Measurements from ENCODE around the gene PTPRN2. TPM values are rescaled to one million over a fixed set of nuclear protein-coding genes. Genes with fewer than 3 reads are reported as not detected.
"Not testable (repeated sequence)": the region's sequence is repeated elsewhere in the genome, so short reads cannot be mapped to it uniquely, and the experiment has no call there.

Gene PTPRN2
- total RNA-seq, 3 donors from 2014 or later = 0.43 to 0.66 (median 0.63) TPM

- no peak overlapping the region for H3K4me3 Mint-ChIP-seq
- no peaks in the 10 kb centered on the region for H3K9me3 Mint-ChIP-seq
- DNase-seq (no peak), ATAC-seq (no peak)
- no peaks in the 10 kb centered on the region for H3K27me3 Mint-ChIP-seq (ENCODE audit: low read depth)
- no peaks in the 10 kb centered on the region for H3K4me1 Mint-ChIP-seq (ENCODE audit: low read depth)
- no peaks in the 10 kb centered on the region for H3K36me3 Mint-ChIP-seq (ENCODE audit: insufficient read depth)
These were observed 530.2 kb downstream of the PTPRN2 start for GRCh38 chr7:158057446-158057845.

DNA sequence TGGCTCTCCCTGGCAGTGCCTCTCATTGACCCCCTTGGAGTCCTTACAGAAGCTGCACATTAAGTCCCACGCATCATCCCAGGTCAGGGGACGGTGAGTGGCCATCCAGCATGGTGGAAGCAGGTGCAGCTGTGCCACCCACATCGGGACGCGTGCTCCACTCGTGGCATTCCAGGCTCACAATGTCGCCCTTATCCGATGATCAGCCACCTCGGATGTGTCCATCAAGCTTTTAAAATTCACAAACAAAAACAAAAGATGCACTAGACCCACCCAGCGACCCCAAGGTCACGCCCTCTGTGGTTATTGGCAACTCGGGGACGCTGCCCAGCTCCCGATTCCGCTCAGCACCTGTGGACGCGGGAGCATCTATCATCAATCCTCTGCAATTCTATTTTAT lies 530.9 kb downstream of the PTPRN2 start:
- Mint-ChIP-seq H3K4me1 (ENCODE audit: low read depth) (no peaks in the 10 kb centered on the region), H3K27me3 (ENCODE audit: low read depth) (no peaks in the 10 kb centered on the region), H3K9me3 (no peaks in the 10 kb centered on the region), H3K36me3 (ENCODE audit: insufficient read depth) (no peaks in the 10 kb centered on the region), H3K4me3 (no peak overlapping the region)
- DNase-seq (no peak), ATAC-seq (no peak)

DNA sequence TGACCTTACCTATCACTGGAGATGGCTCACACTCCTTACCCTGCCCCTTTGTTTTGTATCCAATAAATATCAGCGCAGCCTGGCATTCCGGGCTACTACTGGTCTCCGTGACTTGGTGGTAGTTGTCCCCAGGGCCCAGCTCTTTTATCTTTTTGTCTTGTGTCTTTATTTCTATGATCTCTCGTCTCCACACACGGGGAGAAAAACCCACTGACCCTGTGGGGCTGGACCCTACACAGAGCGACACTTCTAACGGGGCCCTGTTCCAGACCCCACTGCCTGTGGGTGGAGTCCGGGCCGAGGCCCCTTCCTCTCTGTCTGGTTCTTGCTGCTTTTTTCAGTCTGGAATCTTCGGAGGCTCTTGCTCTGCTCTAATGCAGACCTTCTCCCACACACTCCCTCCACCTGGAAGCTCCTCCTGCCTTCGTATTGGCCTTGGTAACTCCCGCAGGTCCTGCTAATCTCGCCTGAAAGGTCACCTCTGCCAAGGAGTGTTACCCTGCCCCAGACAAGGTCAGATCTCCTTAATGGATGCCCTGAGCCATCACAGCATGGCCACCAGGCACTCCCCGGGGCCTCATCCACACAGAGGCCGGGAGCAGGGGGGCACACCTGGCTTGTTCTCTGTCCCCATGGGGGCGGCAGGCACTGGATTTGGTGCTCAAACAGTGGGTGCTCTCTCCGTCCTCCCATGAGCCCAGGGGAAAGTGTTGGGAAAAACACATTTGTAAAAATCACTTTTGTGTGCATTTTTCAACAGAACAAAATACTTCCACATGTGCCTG lies 531.7 kb downstream of the PTPRN2 start:
- ATAC-seq = no peak

GRCh38 chr7:158054611-158055010 lies 533.0 kb downstream of the PTPRN2 start:
- Mint-ChIP-seq H3K4me3 (no peak overlapping the region), H3K4me1 (ENCODE audit: low read depth) (no peaks in the 10 kb centered on the region), H3K27me3 (ENCODE audit: low read depth) (no peaks in the 10 kb centered on the region), H3K36me3 (ENCODE audit: insufficient read depth) (no peaks in the 10 kb centered on the region), H3K9me3 (no peaks in the 10 kb centered on the region)
- ATAC-seq (no peak), DNase-seq (no peak)

More for the DNA sequence above, 531.7 kb downstream of the PTPRN2 start:
- no peak overlapping the region for H3K4me3 Mint-ChIP-seq
- H3K27me3 Mint-ChIP-seq (ENCODE audit: low read depth) = no peaks in the 10 kb centered on the region
- H3K9me3 Mint-ChIP-seq = no peaks in the 10 kb centered on the region
- H3K4me1 Mint-ChIP-seq (ENCODE audit: low read depth) = no peaks in the 10 kb centered on the region
- no peak for DNase-seq
- H3K36me3 Mint-ChIP-seq (ENCODE audit: insufficient read depth) = no peaks in the 10 kb centered on the region

DNA sequence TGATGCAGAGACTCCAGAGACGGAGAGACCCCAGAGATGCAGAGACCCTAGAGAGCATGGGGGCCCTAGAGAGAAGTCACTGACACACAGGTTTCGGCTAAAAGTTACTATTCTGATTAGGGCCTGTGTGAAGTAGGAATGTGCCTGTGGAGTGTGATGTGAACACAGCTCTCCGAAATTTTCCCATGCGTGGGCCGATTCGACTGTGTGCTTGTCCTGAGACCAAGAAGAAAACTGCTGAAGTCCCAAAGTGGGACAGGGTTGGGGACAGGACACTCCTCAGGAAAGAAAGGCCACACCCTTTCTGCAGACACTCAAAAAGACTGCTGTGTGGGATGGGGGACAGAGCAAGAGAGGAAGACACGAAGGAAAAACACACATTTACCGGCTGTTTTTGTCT lies 533.5 kb downstream of the PTPRN2 start:
- H3K9me3 Mint-ChIP-seq = no peaks in the 10 kb centered on the region
- no peaks in the 10 kb centered on the region for H3K36me3 Mint-ChIP-seq (ENCODE audit: insufficient read depth)
- H3K27me3 Mint-ChIP-seq (ENCODE audit: low read depth) = no peaks in the 10 kb centered on the region
- DNase-seq (no peak), ATAC-seq (no peak)
- no peaks in the 10 kb centered on the region for H3K4me1 Mint-ChIP-seq (ENCODE audit: low read depth)
- no peak overlapping the region for H3K4me3 Mint-ChIP-seq

DNA sequence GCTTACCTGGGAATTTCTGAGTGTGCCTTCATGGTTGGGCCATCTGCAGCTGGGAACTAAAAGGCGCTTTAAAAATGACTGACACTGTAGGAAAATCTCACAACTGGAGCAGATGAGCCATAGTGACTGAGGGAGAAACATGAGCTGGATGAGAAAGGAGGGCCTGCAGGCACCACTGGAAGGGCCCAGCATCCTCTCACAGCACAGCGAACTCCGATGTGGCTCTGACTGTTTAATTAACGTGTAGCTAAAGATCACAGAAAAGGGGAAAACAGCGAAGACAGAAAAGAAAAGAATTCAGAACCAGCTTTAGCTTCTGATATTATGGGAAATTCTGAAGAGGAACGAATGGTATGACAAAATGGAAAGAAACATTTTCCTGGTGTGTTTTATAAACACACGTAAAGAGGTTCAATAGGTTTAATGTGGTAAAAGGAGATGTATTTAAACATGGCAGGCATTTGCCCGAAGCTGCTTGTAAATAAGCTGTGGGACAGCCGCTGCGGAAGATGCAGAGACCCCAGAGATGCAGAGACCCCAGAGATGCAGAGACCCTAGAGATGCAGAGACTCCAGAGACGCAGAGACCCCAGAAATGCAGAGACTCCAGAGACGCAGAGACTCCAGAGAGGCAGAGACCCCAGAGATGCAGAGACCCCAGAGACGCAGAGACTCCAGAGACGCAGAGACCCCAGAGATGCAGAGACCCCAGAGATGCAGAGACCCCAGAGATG lies 534.3 kb downstream of the PTPRN2 start:
- Mint-ChIP-seq H3K4me1 (ENCODE audit: low read depth) (no peaks in the 10 kb centered on the region), H3K4me3 (no peak overlapping the region), H3K36me3 (ENCODE audit: insufficient read depth) (no peaks in the 10 kb centered on the region), H3K9me3 (no peaks in the 10 kb centered on the region), H3K27me3 (ENCODE audit: low read depth) (no peaks in the 10 kb centered on the region)
- DNase-seq (no peak), ATAC-seq (no peak)

DNA sequence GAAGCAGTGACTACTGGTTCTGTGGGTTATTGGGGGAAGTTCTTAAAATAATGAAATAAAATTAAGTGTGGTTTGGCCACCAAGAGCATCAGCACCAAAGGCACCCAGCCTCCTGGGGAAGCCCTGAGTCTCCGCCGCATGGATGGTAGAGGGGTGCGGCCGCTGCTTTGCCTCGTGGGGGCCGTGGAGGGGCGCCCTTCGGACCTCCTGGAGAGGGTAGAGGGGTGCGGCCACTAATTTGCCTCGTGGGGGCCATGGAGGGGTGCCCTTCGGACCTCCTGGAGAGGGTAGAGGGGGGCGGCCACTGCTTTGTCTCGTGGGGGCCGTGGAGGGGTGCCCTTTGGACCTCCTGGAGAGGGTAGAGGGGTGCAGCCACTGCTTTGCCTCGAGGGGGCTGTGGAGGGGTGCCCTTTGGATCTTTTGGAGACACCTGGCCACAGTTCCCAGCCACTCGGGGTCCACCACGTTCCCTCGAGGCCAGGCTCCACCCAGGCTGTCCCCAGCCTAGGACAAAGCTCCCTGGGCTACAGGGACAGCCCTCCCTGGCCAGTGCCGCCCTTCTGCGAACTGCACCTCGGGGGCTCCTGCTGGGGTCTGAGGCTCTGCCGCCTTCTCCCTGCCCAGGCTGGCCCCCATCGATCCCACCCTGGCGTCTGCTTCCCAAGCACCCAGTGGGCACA lies 535.1 kb downstream of the PTPRN2 start:
- no peak for DNase-seq
- Mint-ChIP-seq H3K36me3 (ENCODE audit: insufficient read depth) (no peaks in the 10 kb centered on the region), H3K4me1 (ENCODE audit: low read depth) (no peaks in the 10 kb centered on the region), H3K27me3 (ENCODE audit: low read depth) (no peaks in the 10 kb centered on the region), H3K9me3 (no peaks in the 10 kb centered on the region), H3K4me3 (no peak overlapping the region)
- ATAC-seq = no peak

GRCh38 chr7:158051776-158052175 lies 535.8 kb downstream of the PTPRN2 start:
- Mint-ChIP-seq H3K9me3 (no peaks in the 10 kb centered on the region), H3K27me3 (ENCODE audit: low read depth) (no peaks in the 10 kb centered on the region), H3K36me3 (ENCODE audit: insufficient read depth) (no peaks in the 10 kb centered on the region), H3K4me1 (ENCODE audit: low read depth) (no peaks in the 10 kb centered on the region), H3K4me3 (no peak overlapping the region)
- no peak for ATAC-seq
- DNase-seq = no peak

DNA sequence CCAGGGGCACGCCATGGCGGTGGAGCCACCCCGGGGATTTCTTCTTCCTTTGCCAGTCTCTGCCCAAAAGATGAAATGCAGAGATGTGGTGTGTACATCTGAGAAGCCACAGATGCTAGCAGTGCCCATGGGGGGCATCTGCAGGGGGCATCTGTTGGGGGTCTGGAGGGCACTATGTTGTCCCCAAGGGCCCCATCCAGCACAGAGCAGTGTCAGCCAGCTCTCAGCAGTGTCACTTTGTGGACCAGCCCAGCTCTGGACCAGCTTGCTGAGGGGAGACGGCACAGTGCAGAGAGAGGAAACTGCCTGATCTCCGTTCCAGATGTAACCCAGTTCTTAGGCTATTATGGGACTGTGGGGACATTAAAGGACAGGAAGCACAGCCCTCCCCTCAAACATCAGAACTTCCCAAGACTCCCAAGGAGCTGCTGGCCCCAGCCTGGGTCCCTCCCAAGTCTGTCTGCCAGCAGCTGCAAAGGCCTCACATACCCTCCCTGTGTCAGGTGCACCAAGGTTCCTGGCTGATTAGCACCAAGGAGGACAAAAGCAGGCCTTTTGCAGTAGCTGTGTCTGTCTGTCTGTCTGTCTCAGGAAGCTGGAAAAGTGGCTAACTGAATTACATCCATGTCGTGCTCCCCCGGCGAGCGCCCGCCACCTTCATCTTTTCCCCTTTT lies 536.5 kb downstream of the PTPRN2 start:
- Mint-ChIP-seq H3K27me3 (ENCODE audit: low read depth) (no peaks in the 10 kb centered on the region), H3K4me1 (ENCODE audit: low read depth) (no peaks in the 10 kb centered on the region), H3K4me3 (no peak overlapping the region), H3K9me3 (no peaks in the 10 kb centered on the region), H3K36me3 (ENCODE audit: insufficient read depth) (no peaks in the 10 kb centered on the region)
- no peak for ATAC-seq
- DNase-seq = no peak

DNA sequence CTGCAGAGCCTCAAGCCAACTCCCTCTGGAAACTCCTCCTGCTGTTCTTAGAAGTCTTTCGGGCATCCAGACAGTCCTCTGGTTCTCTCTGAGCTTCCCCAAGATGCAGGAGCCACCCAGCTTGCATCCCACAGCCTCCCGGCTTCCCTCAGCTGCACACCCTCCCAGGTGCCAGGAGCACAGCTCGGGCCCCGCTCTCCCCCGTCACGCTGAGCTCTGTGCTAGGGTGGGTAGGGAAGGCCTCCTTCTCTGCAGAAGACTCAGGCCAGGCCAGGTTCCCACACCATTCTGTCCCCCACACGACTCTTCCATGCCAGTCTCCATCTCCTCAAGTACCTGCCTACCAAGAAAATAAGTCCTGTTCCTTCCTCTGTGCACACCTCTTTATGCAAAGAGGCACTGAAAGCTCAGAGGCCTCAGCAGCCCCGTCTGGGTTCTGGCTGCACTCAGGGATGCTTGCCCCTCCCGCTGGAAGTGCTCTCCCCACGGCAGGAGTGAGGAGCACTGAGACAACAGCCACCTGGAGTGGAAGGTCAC lies 537.1 kb downstream of the PTPRN2 start:
- Mint-ChIP-seq H3K4me3 (no peak overlapping the region), H3K27me3 (ENCODE audit: low read depth) (no peaks in the 10 kb centered on the region), H3K4me1 (ENCODE audit: low read depth) (no peaks in the 10 kb centered on the region), H3K9me3 (no peaks in the 10 kb centered on the region), H3K36me3 (ENCODE audit: insufficient read depth) (no peaks in the 10 kb centered on the region)
- no peak for ATAC-seq
- no peak for DNase-seq

DNA sequence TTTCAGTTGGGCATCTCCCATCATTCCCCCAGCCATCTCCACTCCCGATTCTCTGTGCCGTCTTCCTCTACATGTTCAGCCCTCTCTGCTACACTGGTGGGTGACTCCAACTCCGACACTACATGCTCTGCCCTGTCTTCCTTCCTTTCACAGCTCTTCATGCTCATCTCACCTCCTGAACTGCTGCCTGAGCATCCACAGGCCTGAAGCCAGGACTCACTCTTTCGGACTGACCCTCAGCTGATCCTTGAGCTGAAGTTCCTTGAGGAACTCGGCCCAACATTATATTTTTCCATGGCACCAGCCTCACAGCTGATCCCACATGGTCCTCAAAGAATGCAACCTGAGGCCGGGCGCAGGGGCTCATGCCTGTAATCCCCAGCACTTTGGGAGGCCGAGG lies 538.4 kb downstream of the PTPRN2 start:
- H3K36me3 Mint-ChIP-seq (ENCODE audit: insufficient read depth) = no peaks in the 10 kb centered on the region
- H3K9me3 Mint-ChIP-seq = no peaks in the 10 kb centered on the region
- no peaks in the 10 kb centered on the region for H3K4me1 Mint-ChIP-seq (ENCODE audit: low read depth)
- DNase-seq = no peak
- no peaks in the 10 kb centered on the region for H3K27me3 Mint-ChIP-seq (ENCODE audit: low read depth)
- no peak overlapping the region for H3K4me3 Mint-ChIP-seq
- ATAC-seq = no peak

- Mint-ChIP-seq H3K4me3 (no peak overlapping the region), H3K36me3 (ENCODE audit: insufficient read depth) (no peaks in the 10 kb centered on the region), H3K27me3 (ENCODE audit: low read depth) (no peaks in the 10 kb centered on the region), H3K9me3 (no peaks in the 10 kb centered on the region), H3K4me1 (ENCODE audit: low read depth) (no peaks in the 10 kb centered on the region)
- no peak for ATAC-seq
- DNase-seq = no peak
These were observed 539.1 kb downstream of the PTPRN2 start for GRCh38 chr7:158048569-158048968.

GRCh38 chr7:158047391-158048059 lies 540.1 kb downstream of the PTPRN2 start:
- Mint-ChIP-seq H3K27me3 (ENCODE audit: low read depth) (no peaks in the 10 kb centered on the region), H3K36me3 (ENCODE audit: insufficient read depth) (no peaks in the 10 kb centered on the region), H3K4me3 (no peak overlapping the region)

DNA sequence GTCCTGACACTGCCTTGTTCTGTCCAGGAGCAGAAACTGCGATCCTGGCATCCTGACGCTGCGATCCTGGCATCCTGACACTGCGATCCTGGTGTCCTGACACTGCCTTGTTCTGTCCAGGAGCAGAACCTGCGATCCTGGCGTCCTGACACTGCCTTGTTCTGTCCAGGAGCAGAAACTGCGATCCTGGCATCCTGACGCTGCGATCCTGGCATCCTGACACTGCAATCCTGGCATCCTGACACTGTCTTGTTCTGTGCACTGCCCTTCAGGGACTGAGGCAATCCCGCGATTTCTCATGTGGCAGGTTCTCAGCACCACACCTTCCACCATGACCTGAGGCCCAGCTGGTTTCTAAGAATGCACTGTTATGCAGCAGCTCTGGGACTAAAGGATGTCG lies 541.4 kb downstream of the PTPRN2 start:
- not testable (repeated sequence) for H3K4me3 Mint-ChIP-seq; ATAC-seq; DNase-seq; H3K9me3 Mint-ChIP-seq; H3K27me3 Mint-ChIP-seq (ENCODE audit: low read depth); H3K4me1 Mint-ChIP-seq (ENCODE audit: low read depth); H3K36me3 Mint-ChIP-seq (ENCODE audit: insufficient read depth)

More at GRCh38 chr7:158047391-158048059, 540.1 kb downstream of the PTPRN2 start:
- no peaks in the 10 kb centered on the region for H3K9me3 Mint-ChIP-seq
- DNase-seq (no peak), ATAC-seq (no peak)
- H3K4me1 Mint-ChIP-seq (ENCODE audit: low read depth) = no peaks in the 10 kb centered on the region

Measured in activated T-cell treated with anti-CD3 and anti-CD28 coated beads, Interleukin-2, amount 50 U/mL, for 4 hours (primary cell).